MM.1S (cell line): ENCODE data around the gene ADAMTS2.

ENCODE experiments used
- DNase-seq: peaks from one replicate; pipeline ENCODE4 v3.0.0-alpha.2; 2015
- H2AFZ ChIP-seq: fragments of 300-600 bp; sonication (generic); 2 replicates; pipeline ENCODE4 v1.6.0; 2016; ENCODE audit warnings: antibody characterized with exemption, low read length
- H3F3A ChIP-seq: fragments of 300-600 bp; sonication (generic); 2 replicates; pipeline ENCODE4 v1.6.1; 2016; ENCODE audit warnings: mild to moderate bottlenecking, antibody characterized with exemption, low read length, moderate library complexity, mixed read lengths; ENCODE audit not compliant: insufficient read depth
- H3K27ac ChIP-seq: fragments of 300-600 bp; sonication (generic); 2 replicates; pipeline ENCODE4 v1.5.1; 2016; ENCODE audit warnings: mild to moderate bottlenecking, low read length
- H3K27me3 ChIP-seq: fragments of 300-600 bp; sonication (generic); replicated peaks from 2 replicates; pipeline ENCODE4 v1.6.0; 2016; ENCODE audit warnings: low read length; ENCODE audit not compliant: insufficient read depth
- H3K36me3 ChIP-seq: fragments of 300-600 bp; sonication (generic); replicated peaks from 2 replicates; pipeline ENCODE4 v1.6.1; 2016; ENCODE audit warnings: mild to moderate bottlenecking, low read length, mixed read lengths; ENCODE audit not compliant: insufficient read depth
- H3K4me1 ChIP-seq: fragments of 300-600 bp; sonication (generic); 2 replicates; pipeline ENCODE4 v1.6.1; 2016; ENCODE audit warnings: low read length, mixed read lengths
- H3K4me2 ChIP-seq: fragments of 300-600 bp; sonication (generic); 2 replicates; pipeline ENCODE4 v1.6.0; 2016; ENCODE audit warnings: low read depth, low read length
- H3K4me3 ChIP-seq: fragments of 300-600 bp; sonication (generic); 2 replicates; pipeline ENCODE4 v1.5.1; 2016; ENCODE audit warnings: low read length, mixed read lengths
- H3K79me2 ChIP-seq: fragments of 300-600 bp; sonication (generic); 2 replicates; pipeline ENCODE4 v1.6.1; 2016; ENCODE audit warnings: mixed run types, low read length, mixed read lengths
- H3K9ac ChIP-seq: fragments of 300-600 bp; sonication (generic); 2 replicates; pipeline ENCODE4 v1.6.1; 2016; ENCODE audit warnings: low read length, mixed read lengths
- H3K9me2 ChIP-seq: fragments of 300-600 bp; sonication (generic); replicated peaks from 2 replicates; pipeline ENCODE4 v1.6.1; 2016; ENCODE audit warnings: mild to moderate bottlenecking, low read length, mixed read lengths; ENCODE audit not compliant: insufficient read depth
- H3K9me3 ChIP-seq: fragments of 300-600 bp; sonication (generic); replicated peaks from 2 replicates; pipeline ENCODE4 v1.6.1; 2016; ENCODE audit warnings: mild to moderate bottlenecking, low read length, mixed read lengths; ENCODE audit not compliant: insufficient read depth
- H4K20me1 ChIP-seq: fragments of 300-600 bp; sonication (generic); 2 replicates; pipeline ENCODE4 v1.6.1; 2016; ENCODE audit warnings: mild to moderate bottlenecking, low read length, moderate library complexity, mixed read lengths; ENCODE audit not compliant: insufficient read depth
- CTCF ChIP-seq: fragments of 300-600 bp; sonication (generic); IDR thresholded peaks from 2 replicates; pipeline ENCODE4 v1.5.1; 2016; ENCODE audit warnings: antibody characterized with exemption, low read length, mixed read lengths
- EZH2 ChIP-seq: fragments of 300-600 bp; sonication (generic); optimal IDR thresholded peaks from 2 replicates; pipeline ENCODE3; 2017; ENCODE audit warnings: low read depth, mild to moderate bottlenecking, antibody characterized with exemption, low read length, mixed read lengths
- EZH2phosphoT487 ChIP-seq: fragments of 300-600 bp; sonication (generic); IDR thresholded peaks from 2 replicates; pipeline ENCODE4 v1.6.1; 2018; ENCODE audit warnings: antibody characterized with exemption, low read length

The ADAMTS2 gene

DNA sequence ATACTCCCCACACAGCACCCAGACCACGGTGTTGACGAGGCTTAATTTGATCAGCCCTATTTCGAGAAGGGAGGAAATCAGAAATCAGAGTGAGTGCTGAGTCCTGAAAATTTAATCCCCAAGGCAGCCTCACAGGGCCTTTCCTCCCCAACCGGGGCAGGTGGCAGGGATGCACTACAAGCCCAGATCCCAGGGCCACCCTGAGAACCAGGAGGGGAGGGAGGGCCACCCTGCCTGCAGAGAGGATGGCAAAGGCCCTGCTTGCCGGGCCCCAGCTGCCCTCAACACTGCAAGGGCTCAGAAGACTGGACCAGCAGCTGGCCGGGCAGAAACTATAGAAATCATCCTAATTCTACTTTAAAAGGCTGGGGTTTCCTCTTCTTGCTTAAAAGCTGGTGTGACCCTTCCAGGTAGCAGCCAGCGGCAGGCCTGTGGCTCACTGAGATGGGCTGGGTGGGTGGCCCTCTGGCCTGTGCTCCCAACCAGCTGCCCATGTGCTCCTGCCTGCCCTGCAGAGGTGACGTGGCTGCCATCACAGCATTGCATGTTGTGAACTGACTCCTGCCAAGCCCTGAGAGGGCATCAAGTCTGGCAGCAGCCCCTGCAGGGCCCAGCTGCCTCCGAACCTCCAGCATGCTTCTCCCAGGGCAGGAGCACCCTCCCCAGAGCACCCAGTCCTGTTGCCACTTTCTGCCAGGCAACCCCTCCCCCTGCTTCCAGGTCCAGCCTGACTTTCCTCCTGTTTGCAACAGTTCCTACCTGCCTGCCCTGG, 122.8 kb downstream of the ADAMTS2 start:
- H4K20me1 ChIP-seq, result no peaks in the 10 kb centered on the region
- no peak overlapping the region for H3K9ac ChIP-seq
- H3K4me1 ChIP-seq, result no peaks in the 10 kb centered on the region
- no peak overlapping the region for H2AFZ ChIP-seq
- no peak for DNase-seq
- H3K36me3 ChIP-seq, result no peaks in the 10 kb centered on the region
- no peak overlapping the region for H3K4me3 ChIP-seq
- no peaks in the 10 kb centered on the region for H3K9me2 ChIP-seq
- H3K27me3 ChIP-seq, result peaks cover 7% of the 10 kb centered on the region
- TF ChIP-seq EZH2 (no peak), CTCF (no peak), EZH2phosphoT487 (no peak)
- no peaks in the 10 kb centered on the region for H3F3A ChIP-seq
- no peaks in the 10 kb centered on the region for H3K9me3 ChIP-seq
- H3K27ac ChIP-seq, result no peak overlapping the region
- H3K79me2 ChIP-seq, result no peaks in the 10 kb centered on the region
- no peak overlapping the region for H3K4me2 ChIP-seq

- peaks cover 7% of the 10 kb centered on the region for H3K27me3 ChIP-seq
- no peak overlapping the region for H2AFZ ChIP-seq
- H4K20me1 ChIP-seq, result no peaks in the 10 kb centered on the region
- no peak overlapping the region for H3K9ac ChIP-seq
- H3F3A ChIP-seq, result no peaks in the 10 kb centered on the region
- H3K27ac ChIP-seq, result no peak overlapping the region
- no peaks in the 10 kb centered on the region for H3K9me2 ChIP-seq
- H3K9me3 ChIP-seq, result no peaks in the 10 kb centered on the region
- H3K4me1 ChIP-seq, result no peaks in the 10 kb centered on the region
- no peak for DNase-seq
- no peak overlapping the region for H3K4me2 ChIP-seq
- H3K79me2 ChIP-seq, result no peaks in the 10 kb centered on the region
- H3K4me3 ChIP-seq, result no peak overlapping the region
- TF ChIP-seq EZH2, result no peak
- no peak for TF ChIP-seq CTCF
- TF ChIP-seq EZH2phosphoT487, result no peak
- H3K36me3 ChIP-seq, result no peaks in the 10 kb centered on the region
These were observed 123.4 kb downstream of the ADAMTS2 start for GRCh38 chr5:179221877-179222220.

- Histone ChIP-seq H3K4me2 (no peak overlapping the region), H3K9me3 (no peaks in the 10 kb centered on the region), H3F3A (no peaks in the 10 kb centered on the region), H3K36me3 (no peaks in the 10 kb centered on the region), H3K27ac (no peak overlapping the region), H3K4me1 (no peaks in the 10 kb centered on the region), H3K4me3 (no peak overlapping the region), H3K9ac (no peak overlapping the region), H4K20me1 (no peaks in the 10 kb centered on the region), H2AFZ (no peak overlapping the region), H3K9me2 (no peaks in the 10 kb centered on the region), H3K79me2 (no peaks in the 10 kb centered on the region), H3K27me3 (peaks cover 2% of the 10 kb centered on the region)
- TF ChIP-seq EZH2, result no peak
- TF ChIP-seq EZH2phosphoT487, result no peak
- TF ChIP-seq CTCF, result no peak
- no peak for DNase-seq
These were observed 123.9 kb downstream of the ADAMTS2 start for GRCh38 chr5:179221196-179221876.
